HL-60 (cell line): Measurements from ENCODE around the gene SPHKAP.

Source experiments
- DNase-seq, 2 experiments: peaks; one replicate each; pipeline ENCODE4 v3.0.0-alpha.2; 2010 to 2020; ENCODE audit warnings: low read depth in 1 of 2, low spot score in 1 of 2
- H3K27ac ChIP-seq: fragments of 250-450 bp; sonication (Bioruptor Pico); replicated peaks from 2 replicates; pipeline ENCODE4 v1.5.1; 2020; ENCODE audit warnings: mild to moderate bottlenecking, moderate library complexity
- H3K27me3 ChIP-seq: fragments of 250-450 bp; sonication (Bioruptor Pico); 2 replicates; pipeline ENCODE4 v1.5.1; 2021; ENCODE audit warnings: mild to moderate bottlenecking, moderate library complexity; ENCODE audit not compliant: insufficient read depth, poor library complexity, severe bottlenecking
- H3K4me3 ChIP-seq: replicated peaks from 2 replicates; pipeline ENCODE4 v1.5.1; 2011; ENCODE audit warnings: mild to moderate bottlenecking, control low read depth, low read length; ENCODE audit not compliant: insufficient read depth
- GABPA ChIP-seq: IDR thresholded peaks from 2 replicates; pipeline ENCODE4 v1.6.1; 2012; ENCODE audit warnings: low read depth
- POLR2AphosphoS5 ChIP-seq: IDR thresholded peaks from 2 replicates; pipeline ENCODE4 v1.6.1; 2012; ENCODE audit warnings: low read depth
- SPI1 ChIP-seq: IDR thresholded peaks from 2 replicates; pipeline ENCODE4 v1.6.1; 2012; ENCODE audit warnings: low read depth, mild to moderate bottlenecking, borderline replicate concordance
- TF ChIP-seq, protein P1 (sequence below): IDR thresholded peaks from one replicate; pipeline ENCODE4 v1.5.1; 2011; ENCODE audit warnings: low read length, control low read depth, inconsistent platforms; ENCODE audit not compliant: insufficient read depth
- TF ChIP-seq, protein P2 (sequence below): IDR thresholded peaks from 2 replicates; pipeline ENCODE4 v1.6.1; 2012; ENCODE audit warnings: low read depth; ENCODE audit not compliant: insufficient replicate concordance

Gene SPHKAP

DNA sequence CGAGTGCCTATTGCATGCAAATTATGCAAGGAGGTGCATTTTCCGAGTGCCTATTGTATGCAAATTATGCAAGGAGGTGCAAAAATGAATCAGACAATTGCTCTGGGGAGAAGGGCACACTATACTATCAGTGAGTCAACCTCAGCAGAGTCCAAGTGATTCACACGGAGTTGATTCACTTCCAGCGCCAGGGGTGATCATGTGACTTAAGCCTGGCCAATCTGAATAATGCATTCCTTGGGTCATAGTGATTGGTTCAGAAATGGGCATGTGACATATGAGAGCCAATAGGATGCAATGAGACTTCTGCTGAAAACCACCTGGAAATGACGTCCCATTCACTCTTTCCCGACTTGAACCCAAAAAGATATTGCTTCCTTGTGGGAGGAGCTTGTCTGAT lies 157.9 kb downstream of the SPHKAP start:
- Histone ChIP-seq H3K27ac (no peak overlapping the region), H3K27me3 (no peaks in the 10 kb centered on the region), H3K4me3 (no peak overlapping the region)
- TF ChIP-seq, protein P1, sequence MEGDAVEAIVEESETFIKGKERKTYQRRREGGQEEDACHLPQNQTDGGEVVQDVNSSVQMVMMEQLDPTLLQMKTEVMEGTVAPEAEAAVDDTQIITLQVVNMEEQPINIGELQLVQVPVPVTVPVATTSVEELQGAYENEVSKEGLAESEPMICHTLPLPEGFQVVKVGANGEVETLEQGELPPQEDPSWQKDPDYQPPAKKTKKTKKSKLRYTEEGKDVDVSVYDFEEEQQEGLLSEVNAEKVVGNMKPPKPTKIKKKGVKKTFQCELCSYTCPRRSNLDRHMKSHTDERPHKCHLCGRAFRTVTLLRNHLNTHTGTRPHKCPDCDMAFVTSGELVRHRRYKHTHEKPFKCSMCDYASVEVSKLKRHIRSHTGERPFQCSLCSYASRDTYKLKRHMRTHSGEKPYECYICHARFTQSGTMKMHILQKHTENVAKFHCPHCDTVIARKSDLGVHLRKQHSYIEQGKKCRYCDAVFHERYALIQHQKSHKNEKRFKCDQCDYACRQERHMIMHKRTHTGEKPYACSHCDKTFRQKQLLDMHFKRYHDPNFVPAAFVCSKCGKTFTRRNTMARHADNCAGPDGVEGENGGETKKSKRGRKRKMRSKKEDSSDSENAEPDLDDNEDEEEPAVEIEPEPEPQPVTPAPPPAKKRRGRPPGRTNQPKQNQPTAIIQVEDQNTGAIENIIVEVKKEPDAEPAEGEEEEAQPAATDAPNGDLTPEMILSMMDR: no peak
- TF ChIP-seq POLR2AphosphoS5 (no peak), GABPA (no peak), SPI1 (no peak)
- TF ChIP-seq, protein P2, sequence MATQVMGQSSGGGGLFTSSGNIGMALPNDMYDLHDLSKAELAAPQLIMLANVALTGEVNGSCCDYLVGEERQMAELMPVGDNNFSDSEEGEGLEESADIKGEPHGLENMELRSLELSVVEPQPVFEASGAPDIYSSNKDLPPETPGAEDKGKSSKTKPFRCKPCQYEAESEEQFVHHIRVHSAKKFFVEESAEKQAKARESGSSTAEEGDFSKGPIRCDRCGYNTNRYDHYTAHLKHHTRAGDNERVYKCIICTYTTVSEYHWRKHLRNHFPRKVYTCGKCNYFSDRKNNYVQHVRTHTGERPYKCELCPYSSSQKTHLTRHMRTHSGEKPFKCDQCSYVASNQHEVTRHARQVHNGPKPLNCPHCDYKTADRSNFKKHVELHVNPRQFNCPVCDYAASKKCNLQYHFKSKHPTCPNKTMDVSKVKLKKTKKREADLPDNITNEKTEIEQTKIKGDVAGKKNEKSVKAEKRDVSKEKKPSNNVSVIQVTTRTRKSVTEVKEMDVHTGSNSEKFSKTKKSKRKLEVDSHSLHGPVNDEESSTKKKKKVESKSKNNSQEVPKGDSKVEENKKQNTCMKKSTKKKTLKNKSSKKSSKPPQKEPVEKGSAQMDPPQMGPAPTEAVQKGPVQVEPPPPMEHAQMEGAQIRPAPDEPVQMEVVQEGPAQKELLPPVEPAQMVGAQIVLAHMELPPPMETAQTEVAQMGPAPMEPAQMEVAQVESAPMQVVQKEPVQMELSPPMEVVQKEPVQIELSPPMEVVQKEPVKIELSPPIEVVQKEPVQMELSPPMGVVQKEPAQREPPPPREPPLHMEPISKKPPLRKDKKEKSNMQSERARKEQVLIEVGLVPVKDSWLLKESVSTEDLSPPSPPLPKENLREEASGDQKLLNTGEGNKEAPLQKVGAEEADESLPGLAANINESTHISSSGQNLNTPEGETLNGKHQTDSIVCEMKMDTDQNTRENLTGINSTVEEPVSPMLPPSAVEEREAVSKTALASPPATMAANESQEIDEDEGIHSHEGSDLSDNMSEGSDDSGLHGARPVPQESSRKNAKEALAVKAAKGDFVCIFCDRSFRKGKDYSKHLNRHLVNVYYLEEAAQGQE: no peak
- no peak for DNase-seq

DNA sequence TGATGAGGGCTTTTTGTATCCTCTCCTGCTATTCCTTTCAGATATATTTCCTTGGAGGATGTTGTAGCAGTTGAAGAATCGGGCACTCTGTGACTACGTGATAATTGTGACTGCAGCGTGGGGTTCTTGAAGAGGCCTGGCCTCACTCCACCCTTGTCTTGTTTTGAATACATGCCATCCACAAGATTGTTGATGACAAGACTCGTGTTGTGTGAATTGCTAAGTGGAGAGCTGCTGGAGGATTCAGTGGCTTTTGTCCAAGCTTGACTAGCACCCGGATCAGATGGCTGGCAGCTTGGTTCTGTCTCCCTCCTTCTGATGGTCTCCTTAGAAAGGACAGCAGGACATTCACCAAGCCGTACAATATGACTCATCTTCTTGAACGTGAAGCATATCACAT lies 163.2 kb downstream of the SPHKAP start:
- Histone ChIP-seq H3K27me3 (no peaks in the 10 kb centered on the region), H3K4me3 (no peak overlapping the region), H3K27ac (no peak overlapping the region)
- TF ChIP-seq, protein P1: no peak
- no peak for TF ChIP-seq GABPA
- TF ChIP-seq, protein P2: no peak
- TF ChIP-seq SPI1: no peak
- TF ChIP-seq POLR2AphosphoS5: no peak
- DNase-seq: no peak

DNA sequence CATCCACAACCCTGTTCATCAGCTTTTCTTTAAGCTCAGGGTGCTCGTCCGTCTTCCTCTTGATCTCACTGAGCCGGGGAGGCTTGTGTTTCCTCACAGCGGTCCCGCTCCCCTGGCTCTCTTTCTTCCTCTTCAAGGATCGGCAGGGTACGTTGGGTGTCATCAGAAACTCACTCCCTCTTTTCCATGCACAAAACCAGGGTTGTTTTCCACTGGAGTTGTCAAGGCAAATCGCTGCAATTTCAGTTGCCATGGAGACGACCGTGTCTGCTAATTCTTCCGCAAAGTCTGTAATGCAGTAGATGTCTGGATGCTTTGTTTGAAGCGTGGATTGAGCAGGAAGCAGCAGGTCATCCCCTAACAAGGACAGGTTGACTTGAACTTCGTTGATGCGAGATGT lies 163.7 kb downstream of the SPHKAP start:
- Histone ChIP-seq H3K27ac (no peak overlapping the region), H3K4me3 (no peak overlapping the region), H3K27me3 (no peaks in the 10 kb centered on the region)
- TF ChIP-seq GABPA (no peak), POLR2AphosphoS5 (no peak), SPI1 (no peak)
- TF ChIP-seq, protein P2: no peak
- TF ChIP-seq, protein P1: no peak
- DNase-seq: no peak
